K562 (cell line): ENCODE measurements around the gene PIM3. TPM values are rescaled to one million over a fixed set of nuclear protein-coding genes. Genes with fewer than 3 reads are reported as not detected.

Experiments used
- ATAC-seq: fragments of 200-7000 bp; cut with Tn5 transposase; 3 replicates; pipeline ENCODE4 v1.9.1; 2020; ENCODE audit warnings: moderate library complexity
- BruUV-seq: library from RNA; stranded (reverse); fragments of 400-500 nt; replicated peaks from 2 replicates; lab custom pipeline; 2021; lab: Mats Ljungman, UMichigan
- CTCF ChIA-PET: fragments of 300-600 bp; formaldehyde crosslinking; extraction: SDS; loops from one replicate; lab custom pipeline; 2021; ENCODE audit warnings: low intra/inter-chr PET ratio; lab: Yijun Ruan, JAX
- POLR2A ChIA-PET: fragments of 300-600, 350-650 bp; sonication (Branson Sonifier 250); formaldehyde crosslinking; extraction: SDS; loops from one replicate; lab custom pipeline; 2021; ENCODE audit warnings: antibody characterized with exemption, inconsistent platforms; lab: Yijun Ruan, JAX
- DNase-seq, 4 experiments: peaks; one replicate each; pipeline versions ENCODE4 v3.0.0 to v3.0.0-alpha.2; 2011 to 2018; ENCODE audit warnings: low spot score in 3 of 4, mixed read lengths in 3 of 4; ENCODE audit errors: extremely low read depth in 1 of 4
- FAIRE-seq: peaks from 2 replicates; lab custom pipeline; 2011; peaks lifted over from hg19 to GRCh38; lab: Jason Lieb, UNC
- H2AFZ ChIP-seq: 2 replicates; pipeline ENCODE4 v1.6.0; 2011; ENCODE audit warnings: low read depth, low read length, control low read depth, inconsistent platforms
- H3K27ac ChIP-seq: fragments of 200-600 bp; 3 replicates; pipeline ENCODE4 v1.8.0; 2011; ENCODE audit warnings: low read depth, mild to moderate bottlenecking, control low read depth, inconsistent platforms, low read length, moderate library complexity, mixed read lengths; ENCODE audit errors: extremely low read depth
- H3K27me3 ChIP-seq, 2 experiments: fragments of 300-600 bp in 1 of 2; 2 replicates in 1 of 2; 3 replicates in 1 of 2; pipeline versions ENCODE4 v1.6.0 to v1.8.0; 2011; ENCODE audit warnings: inconsistent platforms in 2 of 2, low read length in 2 of 2, mild to moderate bottlenecking in 1 of 2, mixed read lengths in 1 of 2, moderate library complexity in 1 of 2; ENCODE audit not compliant: control insufficient read depth in 2 of 2, insufficient read depth in 2 of 2
- H3K36me3 ChIP-seq: fragments of 300-600 bp; 3 replicates; pipeline ENCODE4 v1.8.0; 2011; ENCODE audit warnings: mild to moderate bottlenecking, low read length, inconsistent platforms; ENCODE audit not compliant: control insufficient read depth, insufficient read depth
- H3K4me1 ChIP-seq, 2 experiments: fragments of 200-600 bp in 1 of 2; replicated peaks in 1 of 2; 2 replicates in 1 of 2; 3 replicates in 1 of 2; pipeline versions ENCODE4 v1.5.1 to v1.8.0; 2011; ENCODE audit warnings: inconsistent platforms in 2 of 2, low read length in 2 of 2, mild to moderate bottlenecking in 1 of 2, mixed read lengths in 1 of 2, moderate library complexity in 1 of 2; ENCODE audit not compliant: control insufficient read depth in 2 of 2, insufficient read depth in 2 of 2
- H3K4me2 ChIP-seq: 2 replicates; pipeline ENCODE4 v1.6.1; 2011; ENCODE audit warnings: low read length, control low read depth, inconsistent platforms, mixed read lengths; ENCODE audit not compliant: insufficient read depth
- H3K4me3 ChIP-seq: fragments of 200-600 bp; sonication (generic), shearing (Covaris generic); 2 replicates; pipeline ENCODE4 v1.5.1; 2016; ENCODE audit warnings: control low read depth, inconsistent platforms
- H3K79me2 ChIP-seq: fragments of 200-600 bp; 3 replicates; pipeline ENCODE4 v1.8.0; 2011; ENCODE audit warnings: low read length, inconsistent platforms; ENCODE audit not compliant: control insufficient read depth, insufficient read depth
- H3K9ac ChIP-seq, 2 experiments: 2 replicates each; pipeline versions ENCODE4 v1.6.0 to v1.6.1; 2011; ENCODE audit warnings: low read depth in 2 of 2, low read length in 2 of 2, control low read depth in 1 of 2, inconsistent platforms in 1 of 2, mild to moderate bottlenecking in 1 of 2, mixed read lengths in 1 of 2; ENCODE audit not compliant: insufficient read depth in 1 of 2
- H3K9me1 ChIP-seq: one replicate; pipeline ENCODE4 v1.6.0; 2011; ENCODE audit warnings: inconsistent platforms, mild to moderate bottlenecking, low read length, moderate library complexity; ENCODE audit not compliant: control insufficient read depth, insufficient read depth
- H3K9me3 ChIP-seq: replicated peaks from 2 replicates; pipeline ENCODE4 v1.5.1; 2011; ENCODE audit warnings: low read depth, low read length, inconsistent platforms; ENCODE audit not compliant: control insufficient read depth, insufficient read depth
- H4K20me1 ChIP-seq: replicated peaks from 2 replicates; pipeline ENCODE4 v1.6.1; 2011; ENCODE audit warnings: low read length, inconsistent platforms, mixed read lengths; ENCODE audit not compliant: control insufficient read depth, insufficient read depth
- ELF1 ChIP-seq: fragments of 200-800 bp; sonication (Bioruptor generic); IDR thresholded peaks from 2 replicates; pipeline ENCODE4 v1.6.1; 2016; ENCODE audit warnings: missing genetic modification characterization, missing compliant biosample characterization
- FOS ChIP-seq: IDR thresholded peaks from 3 replicates; pipeline ENCODE4 v1.6.1; 2011; ENCODE audit not compliant: insufficient read length; ENCODE audit errors: extremely low read depth
- GABPA ChIP-seq: fragments of 200-800 bp; sonication (Bioruptor generic); conservative IDR thresholded peaks from 2 replicates; pipeline ENCODE4 v1.6.1; 2016; ENCODE audit warnings: low read depth, missing genetic modification characterization, missing compliant biosample characterization
- JUNB ChIP-seq: fragments of 450-650 bp; formaldehyde crosslinking; conservative IDR thresholded peaks from 2 replicates; pipeline ENCODE4 v1.4.0; 2020; ENCODE audit warnings: mild to moderate bottlenecking
- NUFIP1 ChIP-seq: fragments of 450-650 bp; IDR thresholded peaks from 2 replicates; pipeline ENCODE4 v1.6.1; 2018; ENCODE audit not compliant: partially characterized antibody
- POLR2G ChIP-seq: fragments of 200-400 bp; formaldehyde crosslinking; IDR thresholded peaks from 2 replicates; pipeline ENCODE4 v1.6.1; 2017; ENCODE audit warnings: low read depth, mild to moderate bottlenecking, antibody characterized with exemption, low read length, moderate library complexity
- POU5F1 ChIP-seq: fragments of 150-350 bp; IDR thresholded peaks from 2 replicates; pipeline ENCODE4 v1.6.1; 2014; ENCODE audit warnings: borderline replicate concordance, low read length, low read depth, mild to moderate bottlenecking; ENCODE audit not compliant: partially characterized antibody
- ZBTB7A ChIP-seq: IDR thresholded peaks from 2 replicates; pipeline ENCODE4 v1.6.1; 2011; ENCODE audit warnings: low read depth, mild to moderate bottlenecking, low read length, moderate library complexity, borderline replicate concordance; ENCODE audit not compliant: control insufficient read depth
- ZNF140 ChIP-seq: fragments of 250-450 bp; sonication (Bioruptor Pico); IDR thresholded peaks from 2 replicates; pipeline ENCODE4 v1.8.0; 2021; ENCODE audit warnings: moderate library complexity, mild to moderate bottlenecking, inconsistent platforms
- ZNF165 ChIP-seq: fragments of 250-450 bp; sonication (Bioruptor Pico); IDR thresholded peaks from 2 replicates; pipeline ENCODE4 v1.4.0; 2020; ENCODE audit warnings: borderline replicate concordance
- ZNF561 ChIP-seq: fragments of 450-650 bp; formaldehyde crosslinking; conservative IDR thresholded peaks from 2 replicates; pipeline ENCODE4 v1.4.0; 2020; ENCODE audit warnings: mild to moderate bottlenecking, moderate library complexity
- WGBS: fragments of 100-300 bp; shearing (Covaris generic); methylation state at CpG from one replicate; pipeline ENCODE4 v1.1.6; 2016; ENCODE audit warnings: low coverage, mixed read lengths; ENCODE audit not compliant: insufficient coverage; ENCODE audit errors: missing lambda C conversion rate; 5-methylcytosine and 5-hydroxymethylcytosine counted together
- in situ Hi-C: fragments of 300-500 bp; cut with MboI; formaldehyde crosslinking; loops from 4 replicates; pipeline ENCODE4 v1.15.0; 2018; ENCODE audit warnings: inconsistent platforms, mixed read lengths
- intact Hi-C: fragments of 100-400 bp; cut with micrococcal nuclease; formaldehyde crosslinking; loops from 2 replicates; pipeline ENCODE4 v1.14.2; 2022
- polyA plus RNA-seq, 8 experiments: library from polyadenylated mRNA; depleted of rRNA in 4 of 8; stranded (reverse) in 5 of 8; unstranded in 3 of 8; fragments of >200 nt; fragmentation: Nextera tagmentation in 2 of 8; fragmentation: Illumina TruSeq in 1 of 8; extraction: Ambion mirVana in 2 of 8; extraction: Trizol in 1 of 8; gene quantifications; 2 replicates each; pipeline versions ENCODE4 v1.2.1 to v1.2.3, GENCODE V29; 2011 to 2014; ENCODE audit warnings: inconsistent platforms in 1 of 8, missing spikeins in 1 of 8
- total RNA-seq, 7 experiments: library from RNA; depleted of rRNA in 6 of 7; stranded (reverse); fragments of >200 nt in 6 of 7; fragmentation: Illumina TruSeq in 2 of 7; extraction: Trizol in 2 of 7; gene quantifications; 2 replicates each; pipeline versions ENCODE4 v1.2.1 to v1.2.3, GENCODE V29; 2011 to 2021; ENCODE audit warnings: low replicate concordance in 1 of 7
- TF ChIP-seq, protein P1 (sequence below): fragments of 450-650 bp; formaldehyde crosslinking; IDR thresholded peaks from 2 replicates; pipeline ENCODE4 v1.4.0; 2020; ENCODE audit warnings: mild to moderate bottlenecking, moderate library complexity
- TF ChIP-seq, protein P2 (sequence below), 2 experiments: IDR thresholded peaks; 2 replicates each; pipeline ENCODE4 v1.6.1; 2011; ENCODE audit warnings: borderline replicate concordance in 1 of 2, control low read depth in 1 of 2, low read depth in 1 of 2, low read length in 1 of 2, mild to moderate bottlenecking in 1 of 2, mixed read lengths in 1 of 2, moderate library complexity in 1 of 2; ENCODE audit not compliant: insufficient read depth in 1 of 2, insufficient read length in 1 of 2, poor library complexity in 1 of 2, severe bottlenecking in 1 of 2; ENCODE audit errors: extremely low read depth in 1 of 2
- TF ChIP-seq, protein P3 (sequence below): sonication (generic); formaldehyde crosslinking; IDR thresholded peaks from 2 replicates; pipeline ENCODE4 v1.8.0; 2022; ENCODE audit warnings: missing genetic modification reagents, mild to moderate bottlenecking, moderate library complexity, borderline replicate concordance
- TF ChIP-seq, protein P4 (sequence below): fragments of 200-800 bp; sonication (Bioruptor generic); IDR thresholded peaks from 2 replicates; pipeline ENCODE4 v1.6.1; 2017; ENCODE audit warnings: missing genetic modification characterization, missing compliant biosample characterization

Gene PIM3
- total and polyA plus RNA-seq, 9 of the 15 experiments (the other 6 are each of a cell fraction or from before 2014, with no cell fraction given): 0.24 to 40.5 (median 5.3) TPM

DNA sequence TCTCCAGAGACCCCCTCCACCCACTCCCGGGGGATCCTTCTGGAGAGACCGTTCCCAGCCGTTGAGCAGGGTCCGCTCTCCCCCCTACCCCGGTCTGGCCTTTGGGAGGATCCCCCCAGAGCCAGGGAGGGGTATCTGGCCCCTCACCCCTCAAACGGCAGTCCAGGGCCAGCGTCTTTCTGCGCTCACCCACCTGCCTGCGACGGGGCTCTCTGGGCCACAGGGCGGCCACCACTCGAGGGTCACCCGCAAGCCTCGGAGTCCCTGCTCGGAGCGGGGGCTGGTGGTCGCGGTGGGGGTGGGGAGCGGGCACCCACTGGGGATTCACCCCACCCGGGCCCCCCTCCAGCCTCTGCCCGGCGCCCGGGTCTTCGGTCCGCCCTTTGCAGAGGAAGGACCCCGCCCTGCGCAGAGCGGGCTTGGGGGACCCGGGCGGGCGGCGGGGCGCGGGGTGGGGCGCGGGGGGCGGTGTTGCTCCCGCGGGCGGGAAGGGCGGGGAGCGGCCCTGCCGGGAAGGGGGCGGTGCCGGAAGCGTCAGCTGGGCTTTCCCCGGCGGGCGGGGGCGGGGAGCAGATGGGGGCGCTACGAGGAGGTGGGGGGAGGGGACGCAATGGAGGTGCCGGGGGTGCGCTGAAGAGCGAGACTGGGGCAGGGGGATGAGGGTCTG is 25.5 kb upstream of the PIM3 start:
- Histone ChIP-seq H3K36me3 (no peaks in the 10 kb centered on the region), H3K9me3 (no peaks in the 10 kb centered on the region), H2AFZ (0 out of 2 replicates have a peak overlapping the region, but pooled peaks have one; percentile 58), H3K9me1 (no peaks in the 10 kb centered on the region), H3K27ac (peak overlapping the region; percentile 63), H3K4me2 (peak overlapping the region; percentile 46), H3K9ac (peak overlapping the region; percentile 56 to 90; a peak in 3 of 4 replicates), H3K4me3 (peak overlapping the region; percentile 16; the same call in 1 of the 2 replicates), H4K20me1 (no peaks in the 10 kb centered on the region), H3K4me1 (peaks cover 20 to 66% of the 10 kb centered on the region in 2 experiments), H3K79me2 (no peaks in the 10 kb centered on the region), H3K27me3 (no peaks in the 10 kb centered on the region)
- BruUV-seq: no TSS peak
- in situ Hi-C loops: loop anchor here (5.0 kb wide), 2 partner anchors 57 to 97 kb away; no protein-coding TSS in a partner anchor
- DNase-seq (peak; percentile 74 to 84 (median 78)), FAIRE-seq (no peak), ATAC-seq (peak; percentile 52)
- intact Hi-C loops: loop anchor here (5.0 kb wide), 1 partner anchor 37 kb away; no protein-coding TSS in a partner anchor
- CTCF ChIA-PET: no interaction called here
- POLR2A ChIA-PET: interaction anchor here (1.8 kb wide), 1 partner anchor 27 kb away, joined by 4 read pairs; no protein-coding TSS in a partner anchor
- WGBS: 4% methylated on average over 6 of the region's 56 CpGs
- TF ChIP-seq ZNF140 (CRISPR knock-in tag): no peak
- TF ChIP-seq, protein P1, sequence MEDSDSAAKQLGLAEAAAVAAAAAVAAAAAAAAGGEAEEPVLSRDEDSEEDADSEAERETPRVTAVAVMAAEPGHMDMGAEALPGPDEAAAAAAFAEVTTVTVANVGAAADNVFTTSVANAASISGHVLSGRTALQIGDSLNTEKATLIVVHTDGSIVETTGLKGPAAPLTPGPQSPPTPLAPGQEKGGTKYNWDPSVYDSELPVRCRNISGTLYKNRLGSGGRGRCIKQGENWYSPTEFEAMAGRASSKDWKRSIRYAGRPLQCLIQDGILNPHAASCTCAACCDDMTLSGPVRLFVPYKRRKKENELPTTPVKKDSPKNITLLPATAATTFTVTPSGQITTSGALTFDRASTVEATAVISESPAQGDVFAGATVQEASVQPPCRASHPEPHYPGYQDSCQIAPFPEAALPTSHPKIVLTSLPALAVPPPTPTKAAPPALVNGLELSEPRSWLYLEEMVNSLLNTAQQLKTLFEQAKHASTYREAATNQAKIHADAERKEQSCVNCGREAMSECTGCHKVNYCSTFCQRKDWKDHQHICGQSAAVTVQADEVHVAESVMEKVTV (CRISPR knock-in tag): no peak
- no peak for TF ChIP-seq NUFIP1
- no peak for TF ChIP-seq FOS
- TF ChIP-seq ZBTB7A: peak; percentile 26; the same call in 1 of the 2 replicates
- TF ChIP-seq JUNB (CRISPR knock-in tag): no peak
- TF ChIP-seq, protein P2, sequence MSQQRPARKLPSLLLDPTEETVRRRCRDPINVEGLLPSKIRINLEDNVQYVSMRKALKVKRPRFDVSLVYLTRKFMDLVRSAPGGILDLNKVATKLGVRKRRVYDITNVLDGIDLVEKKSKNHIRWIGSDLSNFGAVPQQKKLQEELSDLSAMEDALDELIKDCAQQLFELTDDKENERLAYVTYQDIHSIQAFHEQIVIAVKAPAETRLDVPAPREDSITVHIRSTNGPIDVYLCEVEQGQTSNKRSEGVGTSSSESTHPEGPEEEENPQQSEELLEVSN (IDR thresholded peaks at IDR 0.05; ENCODE audit: borderline replicate concordance in 1 of 2, extremely low read depth in 1 of 2, insufficient read depth in 1 of 2, insufficient read length in 1 of 2, low read depth in 1 of 2, low read length in 1 of 2, poor library complexity in 1 of 2, severe bottlenecking in 1 of 2): peak in 1 of 2 experiments; percentile 69
- peak; percentile 42; the same call in 1 of the 2 replicates for TF ChIP-seq POLR2G
- TF ChIP-seq, protein P3, sequence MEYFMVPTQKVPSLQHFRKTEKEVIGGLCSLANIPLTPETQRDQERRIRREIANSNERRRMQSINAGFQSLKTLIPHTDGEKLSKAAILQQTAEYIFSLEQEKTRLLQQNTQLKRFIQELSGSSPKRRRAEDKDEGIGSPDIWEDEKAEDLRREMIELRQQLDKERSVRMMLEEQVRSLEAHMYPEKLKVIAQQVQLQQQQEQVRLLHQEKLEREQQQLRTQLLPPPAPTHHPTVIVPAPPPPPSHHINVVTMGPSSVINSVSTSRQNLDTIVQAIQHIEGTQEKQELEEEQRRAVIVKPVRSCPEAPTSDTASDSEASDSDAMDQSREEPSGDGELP (CRISPR knock-in tag): peak; percentile 15; the same call in 1 of the 2 replicates
- no peak for TF ChIP-seq ZNF165 (CRISPR knock-in tag)
- TF ChIP-seq POU5F1: no peak
- peak; percentile 62; the same call in 1 of the 2 replicates for TF ChIP-seq ELF1 (tag)
- no peak for TF ChIP-seq ZNF561 (CRISPR knock-in tag)
- 0 out of 2 replicates have a peak, but pooled peaks have one; percentile 22 for TF ChIP-seq GABPA
- TF ChIP-seq, protein P4, sequence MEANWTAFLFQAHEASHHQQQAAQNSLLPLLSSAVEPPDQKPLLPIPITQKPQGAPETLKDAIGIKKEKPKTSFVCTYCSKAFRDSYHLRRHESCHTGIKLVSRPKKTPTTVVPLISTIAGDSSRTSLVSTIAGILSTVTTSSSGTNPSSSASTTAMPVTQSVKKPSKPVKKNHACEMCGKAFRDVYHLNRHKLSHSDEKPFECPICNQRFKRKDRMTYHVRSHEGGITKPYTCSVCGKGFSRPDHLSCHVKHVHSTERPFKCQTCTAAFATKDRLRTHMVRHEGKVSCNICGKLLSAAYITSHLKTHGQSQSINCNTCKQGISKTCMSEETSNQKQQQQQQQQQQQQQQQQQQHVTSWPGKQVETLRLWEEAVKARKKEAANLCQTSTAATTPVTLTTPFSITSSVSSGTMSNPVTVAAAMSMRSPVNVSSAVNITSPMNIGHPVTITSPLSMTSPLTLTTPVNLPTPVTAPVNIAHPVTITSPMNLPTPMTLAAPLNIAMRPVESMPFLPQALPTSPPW (CRISPR knock-in tag): peak; percentile 70
